Peyer's patch (tissue), 4 donors: Measurements from ENCODE around the gene TMEM145. TPM values are rescaled to one million over a fixed set of nuclear protein-coding genes. Genes with fewer than 3 reads are reported as not detected.

Source experiments
- DNase-seq, 3 donors: peaks; one replicate each; pipeline ENCODE4 v3.0.0-alpha.2; 2017 to 2019
- H3K27ac ChIP-seq, 4 donors: fragments of 200-600 bp; sonication (generic); one replicate each; pipeline ENCODE4 v1.5.1; 2016 to 2019
- H3K27me3 ChIP-seq, 2 donors: fragments of 200-600 bp; sonication (generic); one replicate each; pipeline ENCODE4 v1.5.1; 2019
- H3K36me3 ChIP-seq, 3 donors: fragments of 200-600 bp; sonication (generic); one replicate each; pipeline ENCODE4 v1.5.1; 2016 to 2019
- H3K4me1 ChIP-seq, 4 donors: fragments of 200-600 bp; sonication (generic); one replicate each; pipeline ENCODE4 v1.5.1; 2016 to 2019
- H3K4me3 ChIP-seq, 4 donors: fragments of 200-600 bp; sonication (generic); 1 replicate in 3 of 4; 2 replicates in 1 of 4; pipeline ENCODE4 v1.5.1; 2016 to 2019; ENCODE audit warnings: mild to moderate bottlenecking in 1 of 4
- H3K9me3 ChIP-seq, 4 donors: fragments of 200-600 bp; sonication (generic); one replicate each; pipeline ENCODE4 v1.5.1; 2016 to 2019; ENCODE audit warnings: mild to moderate bottlenecking in 1 of 4
- CTCF ChIP-seq, 6 experiments: fragments of 450-650 bp in 4 of 6; fragments of 200-600 bp in 2 of 6; sonication (generic) in 1 of 6; IDR thresholded peaks; one replicate each; pipeline ENCODE4 v1.5.1; 2017 to 2019; ENCODE audit warnings: antibody characterized with exemption in 6 of 6, mild to moderate bottlenecking in 3 of 6, moderate library complexity in 1 of 6
- POLR2A ChIP-seq, 2 donors: fragments of 450-650 bp; IDR thresholded peaks; one replicate each; pipeline ENCODE4 v1.5.1; 2017; ENCODE audit warnings: antibody characterized with exemption in 2 of 2, mild to moderate bottlenecking in 2 of 2, moderate library complexity in 2 of 2
- total RNA-seq, 4 donors: library from RNA; depleted of rRNA; stranded (reverse); fragments of >200 nt; gene quantifications; one replicate each; pipeline ENCODE4 v1.1.0, GENCODE V29; 2016

The TMEM145 gene
- total RNA-seq, 4 donors from 2014 or later = not detected

GRCh38 chr19:42283188-42284065 lies 29.7 kb upstream of the TMEM145 start:
- no peaks in the 10 kb centered on the region for H3K27me3 ChIP-seq
- H3K9me3 ChIP-seq = no peaks in the 10 kb centered on the region
- TF ChIP-seq POLR2A (IDR thresholded peaks at IDR 0.05) = peak in 1 of 2 donors; percentile 53
- TF ChIP-seq CTCF (IDR thresholded peaks at IDR 0.05) = no peak
- peak overlapping the region; percentile 89 to 99 (median 96) for H3K27ac ChIP-seq
- peak overlapping the region; percentile 55 to 89 (median 72) for H3K4me3 ChIP-seq
- DNase-seq = peak; percentile 96 to 98 (median 98)
- H3K4me1 ChIP-seq = peaks cover 15 to 69% (median 49%) of the 10 kb centered on the region in 4 donors
- peaks cover 0 to 19% (median 0%) of the 10 kb centered on the region in 3 donors for H3K36me3 ChIP-seq

- Histone ChIP-seq H3K4me1 (peaks cover 8 to 63% (median 46%) of the 10 kb centered on the region in 4 donors), H3K27me3 (no peaks in the 10 kb centered on the region), H3K4me3 (peak overlapping the region; percentile 60 to 89 (median 76)), H3K36me3 (peaks cover 0 to 25% (median 0%) of the 10 kb centered on the region in 3 donors), H3K9me3 (no peaks in the 10 kb centered on the region), H3K27ac (peak overlapping the region; percentile 89 to 99 (median 96))
- peak; percentile 77 to 91 (median 91) for DNase-seq
- no peak for TF ChIP-seq CTCF (IDR thresholded peaks at IDR 0.05)
- TF ChIP-seq POLR2A (IDR thresholded peaks at IDR 0.05) = peak in 1 of 2 donors; percentile 25
Measured at GRCh38 chr19:42284066-42284501, 29.0 kb upstream of the TMEM145 start.

- Histone ChIP-seq H3K27ac (peak overlapping the region; percentile 65 to 99 (median 88)), H3K36me3 (peaks cover 0 to 32% (median 0%) of the 10 kb centered on the region in 3 donors), H3K4me3 (peak overlapping the region; percentile 53 to 89 (median 76)), H3K27me3 (no peaks in the 10 kb centered on the region), H3K4me1 (peaks cover 6 to 56% (median 39%) of the 10 kb centered on the region in 4 donors), H3K9me3 (no peaks in the 10 kb centered on the region)
- TF ChIP-seq CTCF (IDR thresholded peaks at IDR 0.05) (no peak), POLR2A (IDR thresholded peaks at IDR 0.05) (no peak)
- peak in 1 of 3 donors; percentile 29 for DNase-seq
Measured at GRCh38 chr19:42284591-42285341, 28.3 kb upstream of the TMEM145 start.

GRCh38 chr19:42285541-42285941 lies 27.6 kb upstream of the TMEM145 start:
- Histone ChIP-seq H3K9me3 (no peaks in the 10 kb centered on the region), H3K4me1 (peaks cover 6 to 56% (median 37%) of the 10 kb centered on the region in 4 donors), H3K27ac (peak overlapping the region; percentile 20 to 96 (median 60)), H3K36me3 (peaks cover 0 to 40% (median 0%) of the 10 kb centered on the region in 3 donors), H3K4me3 (peak overlapping the region in 2 of 4 donors; percentile 70 to 83), H3K27me3 (no peaks in the 10 kb centered on the region)
- TF ChIP-seq POLR2A (IDR thresholded peaks at IDR 0.05) = no peak
- TF ChIP-seq CTCF (IDR thresholded peaks at IDR 0.05) = no peak
- DNase-seq = peak in 1 of 3 donors; percentile 39

- no peak overlapping the region for H3K4me3 ChIP-seq
- DNase-seq = no peak
- H3K27ac ChIP-seq = peak overlapping the region; percentile 20 to 96 (median 34)
- TF ChIP-seq CTCF (IDR thresholded peaks at IDR 0.05) = no peak
- no peak for TF ChIP-seq POLR2A (IDR thresholded peaks at IDR 0.05)
- no peaks in the 10 kb centered on the region for H3K27me3 ChIP-seq
- peaks cover 0 to 44% (median 0%) of the 10 kb centered on the region in 3 donors for H3K36me3 ChIP-seq
- H3K4me1 ChIP-seq = peaks cover 6 to 56% (median 36%) of the 10 kb centered on the region in 4 donors
- no peaks in the 10 kb centered on the region for H3K9me3 ChIP-seq
Measured at GRCh38 chr19:42285988-42286348, 27.1 kb upstream of the TMEM145 start.
